Hepatocyte (in vitro differentiated cells): Measurements from ENCODE around the gene WFDC10B.
"Not testable (repeated sequence)": the region's sequence is repeated elsewhere in the genome, so short reads cannot be mapped to it uniquely, and the experiment has no call there.

ENCODE experiments used
- CTCF ChIP-seq: fragments of 200-600 bp; sonication (generic); IDR thresholded peaks from 2 replicates; pipeline ENCODE4 v1.5.1; 2016; ENCODE audit warnings: antibody characterized with exemption, mild to moderate bottlenecking; ENCODE audit not compliant: poor library complexity
- EZH2 ChIP-seq: fragments of 200-600 bp; sonication (generic); IDR thresholded peaks from 2 replicates; pipeline ENCODE4 v1.6.1; 2016; ENCODE audit warnings: antibody characterized with exemption, mild to moderate bottlenecking, borderline replicate concordance

GRCh38 chr20:45641076-45641475 is 63.7 kb downstream of the WFDC10B start:
- TF ChIP-seq EZH2, CTCF: not testable (repeated sequence)
